Body of pancreas (tissue), 4 donors: ENCODE measurements around the gene HSPG2.

ENCODE experiments used
- POLR2A ChIP-seq, 3 donors: fragments of 450-650 bp; IDR thresholded peaks; one replicate each; pipeline ENCODE4 v1.6.1; 2016; ENCODE audit warnings: antibody characterized with exemption in 3 of 3, mild to moderate bottlenecking in 2 of 3
- TF ChIP-seq, protein P1 (sequence below), 7 experiments: fragments of 450-650 bp in 4 of 7; fragments of 200-600 bp in 3 of 7; sonication (generic) in 3 of 7; IDR thresholded peaks; one replicate each; pipeline ENCODE4 v1.5.1; 2016 to 2019; ENCODE audit warnings: antibody characterized with exemption in 7 of 7

- no peak for TF ChIP-seq POLR2A (IDR thresholded peaks at IDR 0.05)
- TF ChIP-seq, protein P1, sequence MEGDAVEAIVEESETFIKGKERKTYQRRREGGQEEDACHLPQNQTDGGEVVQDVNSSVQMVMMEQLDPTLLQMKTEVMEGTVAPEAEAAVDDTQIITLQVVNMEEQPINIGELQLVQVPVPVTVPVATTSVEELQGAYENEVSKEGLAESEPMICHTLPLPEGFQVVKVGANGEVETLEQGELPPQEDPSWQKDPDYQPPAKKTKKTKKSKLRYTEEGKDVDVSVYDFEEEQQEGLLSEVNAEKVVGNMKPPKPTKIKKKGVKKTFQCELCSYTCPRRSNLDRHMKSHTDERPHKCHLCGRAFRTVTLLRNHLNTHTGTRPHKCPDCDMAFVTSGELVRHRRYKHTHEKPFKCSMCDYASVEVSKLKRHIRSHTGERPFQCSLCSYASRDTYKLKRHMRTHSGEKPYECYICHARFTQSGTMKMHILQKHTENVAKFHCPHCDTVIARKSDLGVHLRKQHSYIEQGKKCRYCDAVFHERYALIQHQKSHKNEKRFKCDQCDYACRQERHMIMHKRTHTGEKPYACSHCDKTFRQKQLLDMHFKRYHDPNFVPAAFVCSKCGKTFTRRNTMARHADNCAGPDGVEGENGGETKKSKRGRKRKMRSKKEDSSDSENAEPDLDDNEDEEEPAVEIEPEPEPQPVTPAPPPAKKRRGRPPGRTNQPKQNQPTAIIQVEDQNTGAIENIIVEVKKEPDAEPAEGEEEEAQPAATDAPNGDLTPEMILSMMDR (IDR thresholded peaks at IDR 0.05): no peak
These were observed 7.0 kb downstream of the HSPG2 start for GRCh38 chr1:21930080-21930571.
